ENCODE data around the gene PTK6.

Gene PTK6

DNA sequence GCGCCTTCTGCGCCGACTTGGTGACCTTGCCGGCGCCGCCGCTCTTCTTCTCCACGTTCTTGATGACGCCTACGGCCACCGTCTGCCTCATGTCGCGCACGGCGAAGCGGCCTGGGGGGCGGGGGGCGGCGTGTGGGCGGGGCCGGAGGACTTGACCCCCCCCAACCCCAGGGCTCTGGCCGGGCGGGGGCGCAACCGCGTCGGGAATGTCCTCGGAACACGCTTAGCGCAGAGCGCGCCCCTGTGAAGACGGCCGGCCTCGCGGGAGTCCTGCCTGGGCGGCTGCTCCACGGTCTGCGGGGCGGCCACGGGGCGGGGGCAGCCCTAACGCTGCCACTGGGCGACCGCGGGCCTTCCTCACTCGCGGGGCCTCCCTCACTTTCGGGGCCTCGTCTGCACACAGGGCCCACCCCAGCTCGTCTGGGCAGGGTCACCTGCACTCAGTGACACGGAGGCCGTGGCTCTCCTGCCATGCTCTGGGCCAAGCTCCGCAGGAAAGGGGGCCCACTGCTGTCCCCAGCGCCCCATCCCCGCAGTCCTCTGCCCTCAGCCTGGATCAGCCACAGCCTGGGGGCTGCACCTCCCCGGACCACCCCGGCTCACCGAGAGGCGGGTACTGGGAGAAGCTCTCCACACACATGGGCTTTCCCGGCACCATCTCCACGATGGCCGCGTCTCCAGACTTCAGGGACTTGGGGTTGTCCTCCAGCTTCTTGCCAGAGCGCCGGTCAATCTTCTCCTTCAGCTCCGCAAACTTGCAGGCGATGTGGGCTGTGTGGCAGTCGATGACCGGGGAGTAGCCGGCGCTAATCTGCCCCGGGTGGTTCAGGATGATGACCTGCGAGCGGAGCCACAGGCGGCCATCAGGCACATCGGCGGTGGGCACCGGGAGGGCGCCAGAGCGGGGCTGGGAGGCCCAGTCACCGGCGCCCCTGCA lies 48.6 kb downstream of the PTK6 start:
- TF ChIP-seq SIN3A (IDR thresholded peaks at IDR 0.05; ENCODE audit: borderline replicate concordance, insufficient read depth, low read length) (no peak), POLR2AphosphoS5 (IDR thresholded peaks at IDR 0.05; ENCODE audit: low read depth, low read length) (no peak), FOXP2 (optimal IDR thresholded peaks at IDR 0.05; ENCODE audit: borderline replicate concordance, extremely low read depth, extremely low read length, insufficient read depth) (no peak), TAF1 (IDR thresholded peaks at IDR 0.05; ENCODE audit: borderline replicate concordance, insufficient read depth, low read length) (no peak)
- TF ChIP-seq, protein P1, sequence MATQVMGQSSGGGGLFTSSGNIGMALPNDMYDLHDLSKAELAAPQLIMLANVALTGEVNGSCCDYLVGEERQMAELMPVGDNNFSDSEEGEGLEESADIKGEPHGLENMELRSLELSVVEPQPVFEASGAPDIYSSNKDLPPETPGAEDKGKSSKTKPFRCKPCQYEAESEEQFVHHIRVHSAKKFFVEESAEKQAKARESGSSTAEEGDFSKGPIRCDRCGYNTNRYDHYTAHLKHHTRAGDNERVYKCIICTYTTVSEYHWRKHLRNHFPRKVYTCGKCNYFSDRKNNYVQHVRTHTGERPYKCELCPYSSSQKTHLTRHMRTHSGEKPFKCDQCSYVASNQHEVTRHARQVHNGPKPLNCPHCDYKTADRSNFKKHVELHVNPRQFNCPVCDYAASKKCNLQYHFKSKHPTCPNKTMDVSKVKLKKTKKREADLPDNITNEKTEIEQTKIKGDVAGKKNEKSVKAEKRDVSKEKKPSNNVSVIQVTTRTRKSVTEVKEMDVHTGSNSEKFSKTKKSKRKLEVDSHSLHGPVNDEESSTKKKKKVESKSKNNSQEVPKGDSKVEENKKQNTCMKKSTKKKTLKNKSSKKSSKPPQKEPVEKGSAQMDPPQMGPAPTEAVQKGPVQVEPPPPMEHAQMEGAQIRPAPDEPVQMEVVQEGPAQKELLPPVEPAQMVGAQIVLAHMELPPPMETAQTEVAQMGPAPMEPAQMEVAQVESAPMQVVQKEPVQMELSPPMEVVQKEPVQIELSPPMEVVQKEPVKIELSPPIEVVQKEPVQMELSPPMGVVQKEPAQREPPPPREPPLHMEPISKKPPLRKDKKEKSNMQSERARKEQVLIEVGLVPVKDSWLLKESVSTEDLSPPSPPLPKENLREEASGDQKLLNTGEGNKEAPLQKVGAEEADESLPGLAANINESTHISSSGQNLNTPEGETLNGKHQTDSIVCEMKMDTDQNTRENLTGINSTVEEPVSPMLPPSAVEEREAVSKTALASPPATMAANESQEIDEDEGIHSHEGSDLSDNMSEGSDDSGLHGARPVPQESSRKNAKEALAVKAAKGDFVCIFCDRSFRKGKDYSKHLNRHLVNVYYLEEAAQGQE (IDR thresholded peaks at IDR 0.05; ENCODE audit: insufficient read depth in 1 of 2, low read depth in 2 of 2, low read length in 2 of 2) = no peak

DNA sequence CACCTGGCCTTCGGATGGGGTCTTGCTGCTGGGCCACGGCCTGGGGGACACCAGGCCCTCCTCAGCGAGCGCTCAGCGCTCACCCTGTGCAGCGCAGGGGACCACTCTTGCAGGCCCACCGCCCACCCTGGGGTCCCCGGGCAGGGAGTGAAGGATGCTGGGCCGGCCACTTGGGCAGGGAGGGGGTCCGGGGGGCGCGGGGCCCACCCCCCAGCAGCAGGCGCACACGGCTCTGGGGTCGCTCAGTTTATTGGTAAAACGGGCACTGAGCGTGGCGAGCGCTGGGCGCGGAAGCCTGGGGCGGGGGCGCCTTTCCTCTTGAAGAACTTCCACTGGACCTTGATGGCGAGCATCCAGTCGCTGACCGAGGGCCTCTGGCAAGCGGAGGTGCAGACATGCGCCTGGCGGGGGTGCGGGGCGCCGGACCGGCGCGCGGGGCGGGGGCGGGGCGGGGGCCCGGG lies 49.4 kb downstream of the PTK6 start:
- TF ChIP-seq SIN3A (IDR thresholded peaks at IDR 0.05; ENCODE audit: borderline replicate concordance, insufficient read depth, low read length) (no peak), POLR2AphosphoS5 (IDR thresholded peaks at IDR 0.05; ENCODE audit: low read depth, low read length) (no peak), FOXP2 (optimal IDR thresholded peaks at IDR 0.05; ENCODE audit: borderline replicate concordance, extremely low read depth, extremely low read length, insufficient read depth) (no peak), TAF1 (IDR thresholded peaks at IDR 0.05; ENCODE audit: borderline replicate concordance, insufficient read depth, low read length) (no peak)
- TF ChIP-seq, protein P1 (IDR thresholded peaks at IDR 0.05; ENCODE audit: insufficient read depth in 1 of 2, low read depth in 2 of 2, low read length in 2 of 2) = no peak

DNA sequence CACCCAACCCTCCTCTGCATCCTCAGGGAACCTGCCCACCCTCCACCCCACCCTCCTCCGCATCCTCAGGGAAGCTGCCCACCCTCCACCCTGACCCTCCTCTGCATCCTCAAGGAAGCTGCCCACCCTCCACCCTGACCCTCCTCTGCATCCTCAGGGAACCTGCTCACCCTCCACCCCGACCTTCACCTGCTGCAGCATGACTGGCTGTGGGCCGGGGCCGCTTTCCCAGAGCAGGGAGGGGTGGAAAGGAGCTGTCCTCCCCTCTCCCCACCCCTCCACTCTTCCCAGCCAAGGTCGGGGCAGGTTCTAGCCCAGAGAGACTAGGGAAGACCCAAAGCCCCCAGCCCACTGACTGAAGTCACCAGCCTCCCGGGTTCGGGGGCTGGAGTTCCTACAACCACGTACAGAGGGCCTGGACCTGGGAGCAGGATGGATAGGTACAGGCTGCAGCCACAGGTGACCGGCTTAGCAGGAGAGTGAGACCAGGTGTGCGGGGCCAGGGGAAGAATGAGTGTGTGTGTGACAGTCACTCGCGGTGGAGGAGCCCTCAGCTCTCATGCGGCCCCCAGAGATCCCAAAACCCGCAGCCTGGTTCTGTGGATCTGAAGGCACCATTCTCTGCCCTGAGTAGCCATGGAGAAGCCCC lies 49.9 kb downstream of the PTK6 start:
- TF ChIP-seq FOXP2 (optimal IDR thresholded peaks at IDR 0.05; ENCODE audit: borderline replicate concordance, extremely low read depth, extremely low read length, insufficient read depth) (no peak), POLR2AphosphoS5 (IDR thresholded peaks at IDR 0.05; ENCODE audit: low read depth, low read length) (no peak), SIN3A (IDR thresholded peaks at IDR 0.05; ENCODE audit: borderline replicate concordance, insufficient read depth, low read length) (no peak), TAF1 (IDR thresholded peaks at IDR 0.05; ENCODE audit: borderline replicate concordance, insufficient read depth, low read length) (no peak)
- TF ChIP-seq, protein P1 (IDR thresholded peaks at IDR 0.05; ENCODE audit: insufficient read depth in 1 of 2, low read depth in 2 of 2, low read length in 2 of 2) = no peak

DNA sequence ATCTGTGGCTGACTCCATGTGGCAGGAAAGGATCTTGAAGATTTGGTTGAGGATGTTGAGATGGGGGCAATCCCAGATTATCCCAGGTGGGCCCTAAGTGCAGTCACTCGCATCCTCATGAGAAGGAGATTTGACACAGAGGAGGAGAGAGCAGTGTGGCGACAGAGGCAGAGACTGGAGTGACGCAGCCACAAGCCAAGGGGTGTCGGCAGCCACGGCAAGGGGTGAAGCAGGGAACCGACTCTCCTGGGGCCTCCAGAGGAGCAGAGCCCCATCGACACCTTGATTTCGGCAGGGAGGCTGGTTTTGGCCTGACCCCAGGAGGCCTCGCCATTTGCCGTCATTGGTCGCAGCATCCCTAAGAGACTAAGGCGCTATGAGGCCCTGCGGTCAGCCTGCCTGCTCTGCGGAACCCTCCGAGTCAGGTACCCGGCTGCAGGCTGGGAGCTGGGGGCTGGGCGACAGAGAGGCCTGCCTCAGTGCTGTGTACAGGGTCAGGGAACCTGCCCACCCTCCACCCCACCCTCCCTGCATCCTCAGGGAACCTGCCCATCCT lies 50.8 kb downstream of the PTK6 start:
- no peak for TF ChIP-seq FOXP2 (optimal IDR thresholded peaks at IDR 0.05; ENCODE audit: borderline replicate concordance, extremely low read depth, extremely low read length, insufficient read depth)
- TF ChIP-seq, protein P1 (IDR thresholded peaks at IDR 0.05; ENCODE audit: insufficient read depth in 1 of 2, low read depth in 2 of 2, low read length in 2 of 2) = no peak
- TF ChIP-seq SIN3A (IDR thresholded peaks at IDR 0.05; ENCODE audit: borderline replicate concordance, insufficient read depth, low read length) = no peak
- TF ChIP-seq POLR2AphosphoS5 (IDR thresholded peaks at IDR 0.05; ENCODE audit: low read depth, low read length) = no peak
- no peak for TF ChIP-seq TAF1 (IDR thresholded peaks at IDR 0.05; ENCODE audit: borderline replicate concordance, insufficient read depth, low read length)
